Measurements from ENCODE around the gene ACACA. TPM values are rescaled to one million over a fixed set of nuclear protein-coding genes. Genes with fewer than 3 reads are reported as not detected.

Gene ACACA
- total and polyA plus RNA-seq, 2 donors (not counting 3 experiments of a cell fraction or from before 2014, with no cell fraction given) = 55.3 to 124 TPM

- no peak for FAIRE-seq
- ChIA-PET POLR2A (no interaction called here), CTCF (interaction anchor here (1.4 to 1.6 kb wide), 2 partner anchors 410 to 440 kb away, joined by 5 read pairs; no protein-coding TSS in a partner anchor)
- Histone ChIP-seq H3K9me1 (replicated peaks; ENCODE audit: control insufficient read depth, extremely low read depth, insufficient read depth, low read length) (no peaks in the 10 kb centered on the region), H3K4me3 (replicated peaks in 1 of 3; ENCODE audit: insufficient read depth in 1 of 3, low read depth in 1 of 3, low read length in 3 of 3) (no peak overlapping the region), H2AFZ (ENCODE audit: low read depth, low read length) (no peak overlapping the region), H3K4me2 (ENCODE audit: insufficient read depth, low read length) (no peak overlapping the region), H3K36me3 (ENCODE audit: control insufficient read depth in 2 of 2, extremely low read depth in 1 of 2, insufficient read depth in 2 of 2, low read length in 2 of 2) (no peaks in the 10 kb centered on the region), H3K9ac (replicated peaks; ENCODE audit: extremely low read depth, insufficient read depth, low read length) (no peak overlapping the region), H3K9me3 (replicated peaks; ENCODE audit: control insufficient read depth, insufficient read depth, low read length) (no peaks in the 10 kb centered on the region), H3K79me2 (ENCODE audit: control insufficient read depth, insufficient read depth, low read length) (no peaks in the 10 kb centered on the region), H3K27ac (ENCODE audit: insufficient read depth, low read depth, low read length) (no peak overlapping the region), H4K20me1 (replicated peaks; ENCODE audit: control insufficient read depth, extremely low read depth, insufficient read depth, low read length) (no peaks in the 10 kb centered on the region), H3K4me1 (ENCODE audit: control insufficient read depth, extremely low read depth, insufficient read depth, low read length) (peaks cover 3% of the 10 kb centered on the region), H3K27me3 (ENCODE audit: control insufficient read depth in 2 of 2, insufficient read depth in 2 of 2, low read length in 2 of 2) (no peaks in the 10 kb centered on the region)
- no peak for TF ChIP-seq EZH2 (IDR thresholded peaks at IDR 0.05; ENCODE audit: borderline replicate concordance, low read depth, low read length, severe bottlenecking)
- no peak for DNase-seq (ENCODE audit: low read depth, low spot score)
- intact Hi-C loops (cut with micrococcal nuclease) = no loop called here
- dilution Hi-C loops (cut with MboI; ENCODE audit: extremely low pct_ligation_motif_present, low sequenced_read_pairs) = no loop called here
- no TSS peak for BruUV-seq (replicated peaks)
Measured at GRCh38 chr17:37043201-37043600, 363.4 kb downstream of the ACACA start.

- no peaks in the 10 kb centered on the region for H3K27me3 ChIP-seq (ENCODE audit: control insufficient read depth in 2 of 2, insufficient read depth in 2 of 2, low read length in 2 of 2)
- H3K9me1 ChIP-seq (replicated peaks; ENCODE audit: control insufficient read depth, extremely low read depth, insufficient read depth, low read length) = no peaks in the 10 kb centered on the region
- no peak overlapping the region for H3K4me3 ChIP-seq (replicated peaks in 1 of 3; ENCODE audit: insufficient read depth in 1 of 3, low read depth in 1 of 3, low read length in 3 of 3)
- no peaks in the 10 kb centered on the region for H3K79me2 ChIP-seq (ENCODE audit: control insufficient read depth, insufficient read depth, low read length)
- ChIA-PET POLR2A (no interaction called here), CTCF (interaction anchor here (0.6 to 1.6 kb wide), 4 partner anchors 33 to 439 kb away, joined by 3 to 5 read pairs (median 4); no protein-coding TSS in a partner anchor)
- H3K27ac ChIP-seq (ENCODE audit: insufficient read depth, low read depth, low read length) = no peak overlapping the region
- no peaks in the 10 kb centered on the region for H3K9me3 ChIP-seq (replicated peaks; ENCODE audit: control insufficient read depth, insufficient read depth, low read length)
- H2AFZ ChIP-seq (ENCODE audit: low read depth, low read length) = no peak overlapping the region
- DNase-seq (ENCODE audit: low read depth, low spot score) (no peak), FAIRE-seq (no peak)
- no TSS peak for BruUV-seq (replicated peaks)
- dilution Hi-C loops (cut with MboI; ENCODE audit: extremely low pct_ligation_motif_present, low sequenced_read_pairs) (no loop called here), intact Hi-C loops (cut with micrococcal nuclease) (no loop called here)
- H3K4me1 ChIP-seq (ENCODE audit: control insufficient read depth, extremely low read depth, insufficient read depth, low read length) = peaks cover 3% of the 10 kb centered on the region
- H3K4me2 ChIP-seq (ENCODE audit: insufficient read depth, low read length) = no peak overlapping the region
- TF ChIP-seq FOS (IDR thresholded peaks at IDR 0.05; ENCODE audit: borderline replicate concordance, insufficient read depth, low read length) (no peak), POLR2AphosphoS5 (IDR thresholded peaks at IDR 0.05; ENCODE audit: insufficient read depth, low read depth, low read length) (no peak), JUN (IDR thresholded peaks at IDR 0.05; ENCODE audit: borderline replicate concordance, insufficient read depth, insufficient read length, low read depth) (no peak), MYC (IDR thresholded peaks at IDR 0.05; ENCODE audit: low read depth, low read length) (no peak), POLR2A (IDR thresholded peaks at IDR 0.05; ENCODE audit: low read depth, low read length) (no peak), EZH2 (IDR thresholded peaks at IDR 0.05; ENCODE audit: borderline replicate concordance, low read depth, low read length, severe bottlenecking) (no peak), GATA2 (IDR thresholded peaks at IDR 0.05; ENCODE audit: insufficient read depth, insufficient read length, low read depth, low read length) (no peak)
- TF ChIP-seq, protein P1, sequence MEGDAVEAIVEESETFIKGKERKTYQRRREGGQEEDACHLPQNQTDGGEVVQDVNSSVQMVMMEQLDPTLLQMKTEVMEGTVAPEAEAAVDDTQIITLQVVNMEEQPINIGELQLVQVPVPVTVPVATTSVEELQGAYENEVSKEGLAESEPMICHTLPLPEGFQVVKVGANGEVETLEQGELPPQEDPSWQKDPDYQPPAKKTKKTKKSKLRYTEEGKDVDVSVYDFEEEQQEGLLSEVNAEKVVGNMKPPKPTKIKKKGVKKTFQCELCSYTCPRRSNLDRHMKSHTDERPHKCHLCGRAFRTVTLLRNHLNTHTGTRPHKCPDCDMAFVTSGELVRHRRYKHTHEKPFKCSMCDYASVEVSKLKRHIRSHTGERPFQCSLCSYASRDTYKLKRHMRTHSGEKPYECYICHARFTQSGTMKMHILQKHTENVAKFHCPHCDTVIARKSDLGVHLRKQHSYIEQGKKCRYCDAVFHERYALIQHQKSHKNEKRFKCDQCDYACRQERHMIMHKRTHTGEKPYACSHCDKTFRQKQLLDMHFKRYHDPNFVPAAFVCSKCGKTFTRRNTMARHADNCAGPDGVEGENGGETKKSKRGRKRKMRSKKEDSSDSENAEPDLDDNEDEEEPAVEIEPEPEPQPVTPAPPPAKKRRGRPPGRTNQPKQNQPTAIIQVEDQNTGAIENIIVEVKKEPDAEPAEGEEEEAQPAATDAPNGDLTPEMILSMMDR (IDR thresholded peaks at IDR 0.05; ENCODE audit: extremely low read depth in 1 of 2, insufficient read depth in 1 of 2, low read depth in 1 of 2, low read length in 2 of 2) = no peak
- TF ChIP-seq, protein P2, sequence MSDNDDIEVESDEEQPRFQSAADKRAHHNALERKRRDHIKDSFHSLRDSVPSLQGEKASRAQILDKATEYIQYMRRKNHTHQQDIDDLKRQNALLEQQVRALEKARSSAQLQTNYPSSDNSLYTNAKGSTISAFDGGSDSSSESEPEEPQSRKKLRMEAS (IDR thresholded peaks at IDR 0.05; ENCODE audit: insufficient read depth, insufficient read length) = no peak
- H3K9ac ChIP-seq (replicated peaks; ENCODE audit: extremely low read depth, insufficient read depth, low read length) = no peak overlapping the region
- no peaks in the 10 kb centered on the region for H4K20me1 ChIP-seq (replicated peaks; ENCODE audit: control insufficient read depth, extremely low read depth, insufficient read depth, low read length)
- no peaks in the 10 kb centered on the region for H3K36me3 ChIP-seq (ENCODE audit: control insufficient read depth in 2 of 2, extremely low read depth in 1 of 2, insufficient read depth in 2 of 2, low read length in 2 of 2)
Measured at GRCh38 chr17:37041932-37042331, 364.7 kb downstream of the ACACA start.

Data from endothelial cell of umbilical vein (primary cell).